GM23338 (cell line): ENCODE results near the gene ZNF350. TPM values are rescaled to one million over a fixed set of nuclear protein-coding genes. Genes with fewer than 3 reads are reported as not detected.

Source experiments
- ATAC-seq: fragments of 200-7000 bp; cut with Tn5 transposase; 3 replicates; pipeline ENCODE4 v1.9.1; 2020
- DNase-seq: peaks from one replicate; pipeline ENCODE4 v3.0.0-alpha.2; 2015; ENCODE audit warnings: low spot score
- H2AFZ ChIP-seq: fragments of 200-600 bp; sonication (generic); 2 replicates; pipeline ENCODE4 v1.8.0; 2016; ENCODE audit warnings: antibody characterized with exemption, mild to moderate bottlenecking, moderate library complexity
- H3F3A ChIP-seq: fragments of 200-600 bp; sonication (generic); replicated peaks from 2 replicates; pipeline ENCODE4 v1.8.0; 2017; ENCODE audit warnings: antibody characterized with exemption, mixed run types, low read depth
- H3K27ac ChIP-seq: fragments of 200-600 bp; sonication (generic); 2 replicates; pipeline ENCODE4 v1.6.1; 2016; ENCODE audit warnings: low read depth
- H3K27me3 ChIP-seq: fragments of 200-600 bp; sonication (generic); 2 replicates; pipeline ENCODE4 v1.8.0; 2016; ENCODE audit warnings: mild to moderate bottlenecking, mixed run types, moderate library complexity; ENCODE audit not compliant: insufficient read depth
- H3K36me3 ChIP-seq: fragments of 200-600 bp; sonication (generic); 2 replicates; pipeline ENCODE4 v1.8.0; 2016; ENCODE audit warnings: mild to moderate bottlenecking; ENCODE audit not compliant: insufficient read depth
- H3K4me1 ChIP-seq: fragments of 200-600 bp; sonication (generic); 2 replicates; pipeline ENCODE4 v1.8.0; 2016; ENCODE audit warnings: mild to moderate bottlenecking, moderate library complexity; ENCODE audit not compliant: insufficient read depth
- H3K4me2 ChIP-seq: fragments of 200-600 bp; sonication (generic); 2 replicates; pipeline ENCODE4 v1.7.1; 2017; ENCODE audit warnings: mixed run types
- H3K4me3 ChIP-seq: fragments of 200-600 bp; sonication (generic); 2 replicates; pipeline ENCODE4 v1.6.1; 2016; ENCODE audit warnings: mixed run types
- H3K79me2 ChIP-seq: fragments of 200-600 bp; sonication (generic); replicated peaks from 2 replicates; pipeline ENCODE4 v1.8.0; 2017; ENCODE audit warnings: mild to moderate bottlenecking; ENCODE audit not compliant: insufficient read depth
- H3K9me2 ChIP-seq: fragments of 200-600 bp; sonication (generic); 2 replicates; pipeline ENCODE4 v1.8.0; 2017; ENCODE audit not compliant: insufficient read depth
- H4K20me1 ChIP-seq: fragments of 200-600 bp; sonication (generic); replicated peaks from 2 replicates; pipeline ENCODE4 v1.8.0; 2017; ENCODE audit warnings: mild to moderate bottlenecking; ENCODE audit not compliant: insufficient read depth
- H3K27ac Mint-ChIP-seq: 2 replicates; pipeline ENCODE4 v1.8.0; 2020; ENCODE audit warnings: inconsistent platforms, mild to moderate bottlenecking, moderate library complexity, mixed read lengths
- H3K27me3 Mint-ChIP-seq: 3 replicates; pipeline ENCODE4 v1.8.0; 2022; ENCODE audit warnings: low read depth, mild to moderate bottlenecking, moderate library complexity, mixed read lengths, inconsistent platforms; ENCODE audit not compliant: insufficient read depth, poor library complexity
- H3K36me3 Mint-ChIP-seq: 3 replicates; pipeline ENCODE4 v1.8.0; 2021; ENCODE audit warnings: low read depth, mild to moderate bottlenecking, inconsistent platforms, moderate library complexity, mixed read lengths
- H3K4me1 Mint-ChIP-seq: 3 replicates; pipeline ENCODE4 v1.8.0; 2020; ENCODE audit warnings: mild to moderate bottlenecking, inconsistent platforms, mixed read lengths
- H3K4me3 Mint-ChIP-seq: 3 replicates; pipeline ENCODE4 v1.8.0; 2021; ENCODE audit warnings: moderate library complexity, mild to moderate bottlenecking, inconsistent platforms, mixed read lengths
- H3K9me3 Mint-ChIP-seq: 3 replicates; pipeline ENCODE4 v1.8.0; 2020; ENCODE audit warnings: moderate library complexity, mild to moderate bottlenecking, inconsistent platforms, mixed read lengths
- CREB1 ChIP-seq: fragments of 250-450 bp; sonication (Bioruptor Pico); IDR thresholded peaks from 2 replicates; pipeline ENCODE4 v1.5.0; 2020; ENCODE audit warnings: low read depth, mild to moderate bottlenecking, moderate library complexity
- EZH2 ChIP-seq: fragments of 200-600 bp; sonication (generic); IDR thresholded peaks from one replicate; pipeline ENCODE4 v1.8.0; 2017; ENCODE audit warnings: antibody characterized with exemption, mild to moderate bottlenecking, low read depth; ENCODE audit not compliant: unreplicated experiment
- EZH2phosphoT487 ChIP-seq: fragments of 200-600 bp; sonication (generic); IDR thresholded peaks from one replicate; pipeline ENCODE4 v1.8.1; 2018; ENCODE audit warnings: antibody characterized with exemption; ENCODE audit not compliant: unreplicated experiment
- JUNB ChIP-seq: IDR thresholded peaks from one replicate; pipeline ENCODE4 v1.6.1; 2016; ENCODE audit warnings: antibody characterized with exemption; ENCODE audit not compliant: unreplicated experiment
- NANOG ChIP-seq: IDR thresholded peaks from 2 replicates; pipeline ENCODE4 v1.6.1; 2016; ENCODE audit warnings: antibody characterized with exemption, borderline replicate concordance
- POLR2AphosphoS5 ChIP-seq: IDR thresholded peaks from 2 replicates; pipeline ENCODE4 v1.6.1; 2016; ENCODE audit warnings: antibody characterized with exemption, low read depth
- REST ChIP-seq: IDR thresholded peaks from one replicate; pipeline ENCODE4 v1.6.1; 2018; ENCODE audit warnings: antibody characterized with exemption; ENCODE audit not compliant: unreplicated experiment
- STAT1 ChIP-seq: IDR thresholded peaks from one replicate; pipeline ENCODE4 v1.6.1; 2016; ENCODE audit warnings: antibody characterized with exemption; ENCODE audit not compliant: unreplicated experiment
- ZNF114 ChIP-seq: fragments of 250-450 bp; sonication (Bioruptor Pico); IDR thresholded peaks from 2 replicates; pipeline ENCODE4 v1.5.0; 2020; ENCODE audit warnings: mild to moderate bottlenecking, moderate library complexity
- ZNF331 ChIP-seq: fragments of 250-450 bp; sonication (Bioruptor Pico); IDR thresholded peaks from 2 replicates; pipeline ENCODE4 v1.5.0; 2020; ENCODE audit warnings: low read depth, mild to moderate bottlenecking, moderate library complexity
- ZNF462 ChIP-seq: fragments of 250-450 bp; sonication (Bioruptor Pico); IDR thresholded peaks from 2 replicates; pipeline ENCODE4 v1.5.0; 2020; ENCODE audit warnings: mild to moderate bottlenecking, moderate library complexity
- polyA plus RNA-seq: library from polyadenylated mRNA; unstranded; fragments of >200 nt; fragmentation: Nextera tagmentation; extraction: Ambion mirVana; gene quantifications from 2 replicates; pipeline ENCODE4 v1.2.1, GENCODE V29; 2016
- total RNA-seq: library from RNA; depleted of rRNA; stranded (reverse); fragments of >200 nt; shearing (Covaris generic); gene quantifications from 2 replicates; pipeline ENCODE4 v1.2.3, GENCODE V29; 2014

Gene ZNF350
- total and polyA plus RNA-seq, 2 experiments from 2014 or later, result 5.8 to 7.6 TPM

- Histone ChIP-seq H2AFZ (no peak overlapping the region), H3K4me1 (no peaks in the 10 kb centered on the region), H3K27ac (no peak overlapping the region), H4K20me1 (no peaks in the 10 kb centered on the region), H3F3A (0 out of 2 replicates have a peak, but pooled peaks cover 6% of the 10 kb centered on the region), H3K9me2 (no peaks in the 10 kb centered on the region), H3K36me3 (peaks cover 66% of the 10 kb centered on the region), H3K4me3 (no peak overlapping the region), H3K27me3 (no peaks in the 10 kb centered on the region), H3K79me2 (no peaks in the 10 kb centered on the region), H3K4me2 (no peak overlapping the region)
- peaks cover 100% of the 10 kb centered on the region for H3K9me3 Mint-ChIP-seq
- H3K27me3 Mint-ChIP-seq, result peaks cover 5% of the 10 kb centered on the region
- ATAC-seq (no peak), DNase-seq (no peak)
- H3K27ac Mint-ChIP-seq, result no peak overlapping the region
- H3K36me3 Mint-ChIP-seq, result peaks cover 91% of the 10 kb centered on the region
- no peaks in the 10 kb centered on the region for H3K4me1 Mint-ChIP-seq
- TF ChIP-seq JUNB (no peak), ZNF114 (CRISPR knock-in tag) (no peak), REST (no peak), CREB1 (CRISPR knock-in tag) (no peak), POLR2AphosphoS5 (no peak), NANOG (no peak)
- H3K4me3 Mint-ChIP-seq, result no peak overlapping the region
These were observed 67.0 kb downstream of the ZNF350 start for GRCh38 chr19:51919606-51920005.

- no peak overlapping the region for H3K27ac Mint-ChIP-seq
- DNase-seq (no peak), ATAC-seq (no peak)
- no peaks in the 10 kb centered on the region for H4K20me1 ChIP-seq
- no peak overlapping the region for H3K4me2 ChIP-seq
- no peak overlapping the region for H3K27ac ChIP-seq
- H3K4me1 ChIP-seq, result no peaks in the 10 kb centered on the region
- H3K4me3 ChIP-seq, result no peak overlapping the region
- no peaks in the 10 kb centered on the region for H3K27me3 ChIP-seq
- no peak for TF ChIP-seq EZH2
- no peak for TF ChIP-seq POLR2AphosphoS5
- no peak for TF ChIP-seq ZNF114 (CRISPR knock-in tag)
- TF ChIP-seq ZNF331 (CRISPR knock-in tag), result no peak
- TF ChIP-seq EZH2phosphoT487, result no peak
- TF ChIP-seq STAT1, result no peak
- TF ChIP-seq JUNB, result no peak
- TF ChIP-seq ZNF462 (CRISPR knock-in tag), result no peak
- H3K36me3 Mint-ChIP-seq, result peaks cover 82% of the 10 kb centered on the region
- H3K4me1 Mint-ChIP-seq, result no peaks in the 10 kb centered on the region
- no peak overlapping the region for H2AFZ ChIP-seq
- no peaks in the 10 kb centered on the region; the same call in 1 of the 2 replicates for H3K79me2 ChIP-seq
- H3K9me3 Mint-ChIP-seq, result peaks cover 99% of the 10 kb centered on the region
- H3K9me2 ChIP-seq, result no peaks in the 10 kb centered on the region
- H3K36me3 ChIP-seq, result peaks cover 76% of the 10 kb centered on the region
- H3K27me3 Mint-ChIP-seq, result peaks cover 5% of the 10 kb centered on the region
- H3K4me3 Mint-ChIP-seq, result no peak overlapping the region
- H3F3A ChIP-seq, result 0 out of 2 replicates have a peak, but pooled peaks cover 10% of the 10 kb centered on the region
These were observed 70.5 kb downstream of the ZNF350 start for GRCh38 chr19:51916167-51916566.
